Ascending aorta (tissue), 2 donors: ENCODE data around the gene ARHGAP18. TPM values are rescaled to one million over a fixed set of nuclear protein-coding genes. Genes with fewer than 3 reads are reported as not detected.
A peak's percentile ranks its signal among the peaks of the same experiment; 100 is the strongest.

Experiments used
- DNase-seq, 2 donors: peaks; one replicate each; pipeline ENCODE4 v3.0.0-alpha.2; 2019; ENCODE audit warnings: low spot score in 2 of 2
- H3K27ac ChIP-seq, 2 donors: fragments of 200-600 bp; sonication (generic); one replicate each; pipeline ENCODE4 v1.5.1; 2016 to 2017; ENCODE audit warnings: mild to moderate bottlenecking in 1 of 2
- H3K27me3 ChIP-seq: fragments of 200-600 bp; sonication (generic); one replicate; pipeline ENCODE4 v1.5.1; 2017
- H3K36me3 ChIP-seq, 2 donors: fragments of 200-600 bp; sonication (generic); one replicate each; pipeline ENCODE4 v1.5.1; 2016
- H3K4me1 ChIP-seq, 2 donors: fragments of 200-600 bp; sonication (generic); one replicate each; pipeline ENCODE4 v1.5.1; 2016 to 2017; ENCODE audit warnings: mild to moderate bottlenecking in 1 of 2
- H3K4me3 ChIP-seq, 2 donors: fragments of 200-600 bp; sonication (generic); one replicate each; pipeline ENCODE4 v1.5.1; 2016 to 2017; ENCODE audit warnings: mild to moderate bottlenecking in 1 of 2
- H3K9me3 ChIP-seq, 2 donors: fragments of 200-600 bp; sonication (generic); one replicate each; pipeline ENCODE4 v1.5.1; 2016
- CTCF ChIP-seq, 3 experiments: fragments of 200-600 bp in 2 of 3; fragments of 450-650 bp in 1 of 3; sonication (generic) in 2 of 3; IDR thresholded peaks; one replicate each; pipeline ENCODE4 v1.5.1; 2016 to 2019; ENCODE audit warnings: antibody characterized with exemption in 3 of 3, mild to moderate bottlenecking in 1 of 3, moderate library complexity in 1 of 3
- intact Hi-C: fragments of 100-400 bp; cut with DNase I; formaldehyde crosslinking; loops from one replicate; pipeline ENCODE4 v1.15.1; 2023
- total RNA-seq: library from RNA; depleted of rRNA; stranded (reverse); fragments of >200 nt; gene quantifications from one replicate; pipeline ENCODE4 v1.1.0, GENCODE V29; 2016

Gene ARHGAP18
- total RNA-seq, 1 donor from 2014 or later, result 10.7 TPM

GRCh38 chr6:129710450-129711270 lies 683 bp upstream of the ARHGAP18 start:
- intact Hi-C loops, result loop anchor here (5.0 kb wide), 1 partner anchor 38 kb away; no protein-coding TSS in a partner anchor
- Histone ChIP-seq H3K27me3 (no peaks in the 10 kb centered on the region), H3K4me3 (peak overlapping the region; percentile 62 to 68), H3K4me1 (peaks cover 0 to 4% of the 10 kb centered on the region in 2 donors), H3K27ac (peak overlapping the region; percentile 76 to 78), H3K9me3 (no peaks in the 10 kb centered on the region), H3K36me3 (no peaks in the 10 kb centered on the region)
- TF ChIP-seq CTCF (IDR thresholded peaks at IDR 0.05), result no peak
- no peak for DNase-seq

GRCh38 chr6:129709196-129709768 lies 695 bp downstream of the ARHGAP18 start:
- DNase-seq, result no peak
- TF ChIP-seq CTCF (IDR thresholded peaks at IDR 0.05), result no peak
- Histone ChIP-seq H3K27ac (peak overlapping the region; percentile 76 to 78), H3K36me3 (no peaks in the 10 kb centered on the region), H3K27me3 (no peaks in the 10 kb centered on the region), H3K4me3 (peak overlapping the region; percentile 62 to 68), H3K9me3 (no peaks in the 10 kb centered on the region), H3K4me1 (peaks cover 0 to 4% of the 10 kb centered on the region in 2 donors)
- intact Hi-C loops, result no loop called here

- no peak for DNase-seq
- H3K9me3 ChIP-seq, result no peaks in the 10 kb centered on the region
- no peaks in the 10 kb centered on the region for H3K27me3 ChIP-seq
- no peak for TF ChIP-seq CTCF (IDR thresholded peaks at IDR 0.05)
- intact Hi-C loops, result no loop called here
- peaks cover 0 to 4% of the 10 kb centered on the region in 2 donors for H3K4me1 ChIP-seq
- H3K36me3 ChIP-seq, result no peaks in the 10 kb centered on the region
- H3K27ac ChIP-seq, result peak overlapping the region; percentile 44 to 78
- peak overlapping the region; percentile 62 to 68 for H3K4me3 ChIP-seq
These were observed 1.3 kb downstream of the ARHGAP18 start for GRCh38 chr6:129708496-129709195.

- intact Hi-C loops, result no loop called here
- no peak for TF ChIP-seq CTCF (IDR thresholded peaks at IDR 0.05)
- Histone ChIP-seq H3K27ac (peak overlapping the region in 1 of 2 donors; percentile 44), H3K36me3 (no peaks in the 10 kb centered on the region), H3K4me1 (peaks cover 0 to 4% of the 10 kb centered on the region in 2 donors), H3K27me3 (no peaks in the 10 kb centered on the region), H3K4me3 (peak overlapping the region; percentile 62 to 68), H3K9me3 (no peaks in the 10 kb centered on the region)
- no peak for DNase-seq
These were observed 2.0 kb downstream of the ARHGAP18 start for GRCh38 chr6:129707882-129708495.

- Histone ChIP-seq H3K4me1 (peaks cover 0 to 4% of the 10 kb centered on the region in 2 donors), H3K27ac (no peak overlapping the region), H3K36me3 (no peaks in the 10 kb centered on the region), H3K9me3 (no peaks in the 10 kb centered on the region), H3K27me3 (no peaks in the 10 kb centered on the region), H3K4me3 (no peak overlapping the region)
- intact Hi-C loops, result no loop called here
- no peak for DNase-seq
- TF ChIP-seq CTCF (IDR thresholded peaks at IDR 0.05), result no peak
These were observed 2.9 kb downstream of the ARHGAP18 start for GRCh38 chr6:129707028-129707427.
